DOHH2 (cell line): ENCODE results near the gene PLEKHM3.

Experiments used
- H3F3A ChIP-seq: fragments of 200-600 bp; sonication (generic), shearing (Covaris generic); 2 replicates; pipeline ENCODE4 v1.6.0; 2016; ENCODE audit warnings: antibody characterized with exemption, mild to moderate bottlenecking; ENCODE audit not compliant: control insufficient read depth, insufficient read depth
- H3K27ac ChIP-seq: fragments of 200-600 bp; sonication (generic); 2 replicates; pipeline ENCODE4 v1.5.1; 2014; ENCODE audit warnings: low read depth, mild to moderate bottlenecking, low read length, moderate library complexity
- H3K27me3 ChIP-seq: fragments of 200-600 bp; sonication (generic); 2 replicates; pipeline ENCODE4 v1.6.1; 2014; ENCODE audit warnings: mild to moderate bottlenecking, low read length, mixed read lengths; ENCODE audit not compliant: control insufficient read depth
- H3K36me3 ChIP-seq: fragments of 200-600 bp; sonication (generic); 2 replicates; pipeline ENCODE4 v1.6.1; 2014; ENCODE audit warnings: mild to moderate bottlenecking, low read length, moderate library complexity, mixed read lengths; ENCODE audit not compliant: control insufficient read depth
- H3K4me1 ChIP-seq: fragments of 200-600 bp; sonication (generic); 2 replicates; pipeline ENCODE4 v1.6.1; 2014; ENCODE audit warnings: mild to moderate bottlenecking, low read length, mixed read lengths; ENCODE audit not compliant: control insufficient read depth
- H3K4me2 ChIP-seq: fragments of 200-600 bp; sonication (generic); 2 replicates; pipeline ENCODE4 v1.6.0; 2014; ENCODE audit warnings: mild to moderate bottlenecking, low read length, moderate library complexity
- H3K4me3 ChIP-seq: fragments of 200-600 bp; sonication (generic); 2 replicates; pipeline ENCODE4 v1.5.1; 2014; ENCODE audit warnings: mild to moderate bottlenecking, low read length, mixed read lengths
- H3K79me2 ChIP-seq: fragments of 200-600 bp; sonication (generic); 2 replicates; pipeline ENCODE4 v1.6.1; 2014; ENCODE audit warnings: mild to moderate bottlenecking, low read length, mixed read lengths; ENCODE audit not compliant: control insufficient read depth
- H3K9me2 ChIP-seq: fragments of 200-600 bp; sonication (generic); replicated peaks from 2 replicates; pipeline ENCODE4 v1.6.1; 2014; ENCODE audit warnings: mild to moderate bottlenecking, low read length, mixed read lengths; ENCODE audit not compliant: control insufficient read depth
- H3K9me3 ChIP-seq: fragments of 200-600 bp; sonication (generic); 2 replicates; pipeline ENCODE4 v1.6.1; 2014; ENCODE audit warnings: antibody characterized with exemption, low read length, mixed read lengths; ENCODE audit not compliant: control insufficient read depth, insufficient read depth
- H4K20me1 ChIP-seq: fragments of 200-600 bp; sonication (generic); 2 replicates; pipeline ENCODE4 v1.6.0; 2014; ENCODE audit warnings: low read depth, mild to moderate bottlenecking, antibody characterized with exemption, low read length, moderate library complexity; ENCODE audit not compliant: control insufficient read depth, insufficient read depth
- CTCF ChIP-seq: fragments of 200-600 bp; sonication (generic); IDR thresholded peaks from one replicate; pipeline ENCODE4 v1.5.1; 2014; ENCODE audit warnings: antibody characterized with exemption, mild to moderate bottlenecking, low read depth, low read length; ENCODE audit not compliant: poor library complexity, severe bottlenecking
- EZH2phosphoT487 ChIP-seq: fragments of 200-600 bp; sonication (generic); IDR thresholded peaks from 2 replicates; pipeline ENCODE4 v1.6.1; 2017; ENCODE audit warnings: borderline replicate concordance, mild to moderate bottlenecking, antibody characterized with exemption, low read length, moderate library complexity, mixed read lengths

The PLEKHM3 gene

GRCh38 chr2:207790898-207791297 lies 234.4 kb downstream of the PLEKHM3 start:
- Histone ChIP-seq H3K36me3 (no peaks in the 10 kb centered on the region), H3K79me2 (no peaks in the 10 kb centered on the region), H3K4me2 (no peak overlapping the region), H3F3A (no peaks in the 10 kb centered on the region), H3K27ac (no peak overlapping the region), H3K27me3 (0 out of 2 replicates have a peak, but pooled peaks cover 2% of the 10 kb centered on the region), H3K9me3 (no peaks in the 10 kb centered on the region), H3K9me2 (no peaks in the 10 kb centered on the region), H3K4me1 (peaks cover 4% of the 10 kb centered on the region), H4K20me1 (no peaks in the 10 kb centered on the region), H3K4me3 (no peak overlapping the region)
- no peak for TF ChIP-seq CTCF
- no peak for TF ChIP-seq EZH2phosphoT487

- Histone ChIP-seq H3K79me2 (no peaks in the 10 kb centered on the region), H3K27me3 (peaks cover 6% of the 10 kb centered on the region), H4K20me1 (no peaks in the 10 kb centered on the region), H3K36me3 (no peaks in the 10 kb centered on the region), H3K9me2 (no peaks in the 10 kb centered on the region), H3F3A (no peaks in the 10 kb centered on the region), H3K4me1 (peaks cover 4% of the 10 kb centered on the region), H3K4me2 (no peak overlapping the region), H3K27ac (no peak overlapping the region), H3K4me3 (no peak overlapping the region), H3K9me3 (no peaks in the 10 kb centered on the region)
- TF ChIP-seq EZH2phosphoT487 = no peak
- no peak for TF ChIP-seq CTCF
These were observed 237.5 kb downstream of the PLEKHM3 start for GRCh38 chr2:207787800-207788199.

GRCh38 chr2:207787017-207787416 lies 238.3 kb downstream of the PLEKHM3 start:
- Histone ChIP-seq H3K27ac (no peak overlapping the region), H3K79me2 (no peaks in the 10 kb centered on the region), H3K27me3 (peaks cover 3% of the 10 kb centered on the region), H3K4me2 (no peak overlapping the region), H3K4me3 (no peak overlapping the region), H3K36me3 (no peaks in the 10 kb centered on the region), H3K9me3 (no peaks in the 10 kb centered on the region), H3K4me1 (no peaks in the 10 kb centered on the region), H3K9me2 (no peaks in the 10 kb centered on the region), H3F3A (no peaks in the 10 kb centered on the region), H4K20me1 (no peaks in the 10 kb centered on the region)
- no peak for TF ChIP-seq CTCF
- TF ChIP-seq EZH2phosphoT487 = no peak

DNA sequence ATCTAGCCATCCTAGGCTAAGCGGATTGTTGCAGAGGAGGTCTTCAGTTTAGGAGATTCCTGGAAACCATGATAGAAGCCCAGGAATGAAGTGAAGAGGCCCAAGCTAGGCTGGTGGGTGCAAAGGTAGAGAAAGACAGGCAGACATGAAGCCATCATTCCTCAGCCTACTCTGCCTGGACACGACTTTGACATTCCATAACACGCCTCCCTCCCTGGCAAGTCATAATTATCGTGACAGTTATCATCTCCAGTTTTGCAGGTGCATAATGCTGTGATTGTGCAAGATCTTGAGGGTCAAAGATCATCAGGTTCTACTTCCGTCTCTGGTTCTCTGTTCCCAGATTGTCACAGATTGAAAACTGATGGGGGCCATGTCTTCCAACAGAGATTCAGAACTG lies 240.4 kb downstream of the PLEKHM3 start:
- Histone ChIP-seq H3K79me2 (no peaks in the 10 kb centered on the region), H3K27ac (no peak overlapping the region), H3K9me3 (no peaks in the 10 kb centered on the region), H3K4me3 (no peak overlapping the region), H4K20me1 (no peaks in the 10 kb centered on the region), H3K4me2 (no peak overlapping the region), H3F3A (no peaks in the 10 kb centered on the region), H3K4me1 (no peaks in the 10 kb centered on the region), H3K27me3 (peaks cover 8% of the 10 kb centered on the region), H3K9me2 (no peaks in the 10 kb centered on the region), H3K36me3 (no peaks in the 10 kb centered on the region)
- TF ChIP-seq EZH2phosphoT487 = no peak
